ENCODE data around the gene RNF181. TPM values are rescaled to one million over a fixed set of nuclear protein-coding genes. Genes with fewer than 3 reads are reported as not detected.

Gene RNF181
- total RNA-seq, 2 donors from 2014 or later: 86.0 to 106 TPM

DNA sequence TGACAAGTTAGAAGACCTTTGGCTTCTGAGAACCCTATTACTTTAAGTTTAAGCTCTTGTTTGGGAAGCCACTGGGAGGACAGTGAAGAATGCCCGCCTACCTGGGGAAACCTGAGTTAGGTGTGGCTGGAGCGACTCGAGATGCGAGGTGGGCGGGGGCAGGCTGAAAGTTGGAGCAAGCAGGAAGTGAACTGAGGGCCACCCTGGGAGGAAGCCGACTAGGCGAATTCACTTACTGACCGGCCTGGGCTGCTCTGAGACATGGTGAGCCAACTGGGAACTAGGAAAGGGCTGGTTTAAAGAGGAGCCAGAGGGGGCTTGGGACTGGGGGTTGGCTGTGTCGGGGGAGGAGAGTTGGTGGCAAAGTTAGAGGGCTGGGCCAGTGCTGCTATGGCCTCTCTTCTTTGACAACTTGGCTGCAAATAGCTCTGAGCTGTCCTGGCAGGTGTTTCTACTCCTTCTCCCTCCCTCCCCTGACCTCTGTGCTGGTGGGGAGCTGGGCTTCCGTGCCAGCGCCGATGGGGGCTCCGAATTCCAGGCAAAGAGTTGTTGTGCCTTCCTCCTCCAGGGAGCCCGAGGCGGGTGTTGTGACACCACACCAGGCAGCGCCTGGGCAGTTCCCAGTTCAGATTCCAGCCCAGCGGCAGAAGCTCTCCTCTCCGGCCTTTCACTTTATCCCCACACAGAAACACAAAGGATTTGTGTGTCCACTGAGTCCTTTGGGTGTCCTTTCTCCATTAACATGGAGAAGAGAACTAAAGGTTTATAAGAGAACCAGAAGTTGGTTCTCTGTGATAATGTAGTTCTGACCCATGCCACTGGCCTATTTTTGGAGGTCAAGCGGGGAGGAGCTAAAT, 17.9 kb upstream of the RNF181 start, which contains the start of gene VAMP8:
Gene VAMP8 (plus strand): TSS at position 201 of the 857 bp plus-strand sequence. CDS start 61 bp downstream, at position 262.
- Histone ChIP-seq H3K27me3 (no peaks in the 10 kb centered on the region), H3K27ac (peak within 1 kb of the TSS; percentile 77), H3K9ac (ENCODE audit: low read depth in 2 of 2, low read length in 2 of 2) (peak within 1 kb of the TSS; percentile 70 to 90), H3K4me3 (peak within 1 kb of the TSS; percentile 56), H3K9me3 (no peaks in the 10 kb centered on the region), H3K4me1 (peaks cover 10% of the 10 kb centered on the region), H3K36me3 (no peaks in the 10 kb centered on the region)
- intact Hi-C loops (cut with DNase I): no loop called here
- no peak for TF ChIP-seq CTCF (IDR thresholded peaks at IDR 0.05)
- peak; percentile 93 for DNase-seq

- Histone ChIP-seq H3K27ac (peak overlapping the region; percentile 77), H3K9me3 (no peaks in the 10 kb centered on the region), H3K4me1 (peaks cover 10% of the 10 kb centered on the region), H3K27me3 (no peaks in the 10 kb centered on the region), H3K36me3 (no peaks in the 10 kb centered on the region), H3K4me3 (peak overlapping the region; percentile 56), H3K9ac (ENCODE audit: low read depth in 2 of 2, low read length in 2 of 2) (peak overlapping the region; percentile 70 to 90)
- no peak for TF ChIP-seq CTCF (IDR thresholded peaks at IDR 0.05)
- DNase-seq: peak; percentile 61
- intact Hi-C loops (cut with DNase I): no loop called here
These were observed 17.0 kb upstream of the RNF181 start for GRCh38 chr2:85578243-85579180.

DNA sequence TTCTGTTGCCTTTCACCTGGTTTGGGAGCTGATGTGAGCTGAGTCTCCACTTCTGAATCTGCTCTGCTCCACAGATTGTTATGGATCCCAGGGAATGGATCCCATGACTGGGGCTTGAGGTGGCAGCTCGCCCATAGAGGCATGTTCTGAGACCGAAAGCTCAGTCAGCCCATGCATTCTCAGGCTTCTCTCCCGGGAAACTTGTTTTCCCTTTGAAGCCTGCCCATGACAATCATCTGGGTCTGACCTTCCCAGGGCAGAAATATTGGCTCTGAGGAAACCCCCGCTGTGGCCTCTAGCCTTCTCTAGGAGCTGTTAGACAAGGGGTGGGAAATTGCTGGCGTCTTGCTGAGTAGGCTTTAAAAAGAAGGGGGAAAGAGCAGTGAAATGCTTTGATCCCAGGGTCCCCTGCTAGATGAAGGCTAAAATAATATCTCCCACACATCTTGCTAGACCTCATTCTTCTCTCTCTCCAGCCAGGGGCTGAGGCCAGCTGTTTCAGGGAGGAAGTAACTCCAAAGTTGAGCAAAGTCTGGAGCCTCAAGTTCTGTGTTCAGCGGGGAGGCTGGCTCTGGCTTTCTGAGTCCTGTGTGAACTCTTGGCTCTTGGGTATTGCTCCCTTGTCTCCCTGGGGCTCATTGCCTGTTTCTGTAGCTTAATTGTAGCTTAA, 16.1 kb upstream of the RNF181 start:
- peak overlapping the region in 1 of 2 donors; percentile 90 for H3K9ac ChIP-seq (ENCODE audit: low read depth in 2 of 2, low read length in 2 of 2)
- H3K4me1 ChIP-seq: peaks cover 10% of the 10 kb centered on the region
- H3K9me3 ChIP-seq: no peaks in the 10 kb centered on the region
- peak overlapping the region; percentile 77 for H3K27ac ChIP-seq
- DNase-seq: no peak
- no peaks in the 10 kb centered on the region for H3K36me3 ChIP-seq
- intact Hi-C loops (cut with DNase I): no loop called here
- H3K27me3 ChIP-seq: no peaks in the 10 kb centered on the region
- peak overlapping the region; percentile 56 for H3K4me3 ChIP-seq
- TF ChIP-seq CTCF (IDR thresholded peaks at IDR 0.05): no peak

DNA sequence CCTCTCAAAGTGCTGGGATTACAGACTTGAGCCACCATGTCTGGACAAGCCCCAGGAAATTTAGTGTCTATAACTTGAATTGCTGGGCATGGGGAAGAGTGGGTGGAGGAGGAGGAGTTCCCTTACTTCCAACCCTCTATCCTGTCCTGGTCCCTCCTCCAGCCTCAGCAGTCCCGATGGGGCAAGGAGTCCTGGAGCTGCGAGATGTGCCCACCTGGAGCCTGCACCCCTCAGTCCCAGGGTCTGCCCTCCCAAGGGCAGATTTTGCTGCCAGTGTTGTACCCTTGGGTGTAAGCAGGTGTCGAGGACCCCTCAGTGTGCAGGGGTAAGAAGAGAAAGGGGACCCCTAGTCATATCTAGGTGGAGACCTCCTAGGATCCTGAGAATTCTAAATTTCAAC, 15.3 kb upstream of the RNF181 start:
- intact Hi-C loops (cut with DNase I): no loop called here
- TF ChIP-seq CTCF (IDR thresholded peaks at IDR 0.05): no peak
- H3K27me3 ChIP-seq: no peaks in the 10 kb centered on the region
- no peak overlapping the region for H3K4me3 ChIP-seq
- no peak for DNase-seq
- no peak overlapping the region for H3K27ac ChIP-seq
- no peak overlapping the region for H3K9ac ChIP-seq (ENCODE audit: low read depth in 2 of 2, low read length in 2 of 2)
- H3K4me1 ChIP-seq: peaks cover 15% of the 10 kb centered on the region
- H3K9me3 ChIP-seq: no peaks in the 10 kb centered on the region
- no peaks in the 10 kb centered on the region for H3K36me3 ChIP-seq

DNA sequence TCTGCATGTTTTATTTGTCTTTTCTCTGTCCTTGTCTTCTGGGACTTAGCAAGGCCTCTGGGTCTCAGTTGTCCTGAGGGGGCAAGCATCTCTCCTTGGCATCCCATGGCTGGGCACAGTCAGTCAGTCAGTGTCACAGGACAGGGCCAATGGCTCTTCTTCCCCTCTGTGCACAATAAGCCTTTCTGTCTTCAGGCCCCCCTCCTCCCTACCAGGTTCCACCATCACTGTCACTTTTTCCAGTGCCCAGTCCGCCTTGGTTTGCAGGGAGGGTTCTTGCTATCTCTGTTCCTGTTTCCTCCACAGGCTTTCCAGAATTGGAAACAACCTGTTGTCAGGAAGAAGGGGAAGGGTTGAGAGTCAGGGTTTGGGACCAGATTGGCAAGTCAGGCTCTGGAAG, 13.1 kb upstream of the RNF181 start:
- Histone ChIP-seq H3K4me3 (no peak overlapping the region), H3K27ac (no peak overlapping the region), H3K27me3 (no peaks in the 10 kb centered on the region), H3K9ac (ENCODE audit: low read depth in 2 of 2, low read length in 2 of 2) (no peak overlapping the region), H3K4me1 (peaks cover 18% of the 10 kb centered on the region), H3K9me3 (no peaks in the 10 kb centered on the region), H3K36me3 (no peaks in the 10 kb centered on the region)
- TF ChIP-seq CTCF (IDR thresholded peaks at IDR 0.05): no peak
- no peak for DNase-seq
- intact Hi-C loops (cut with DNase I): no loop called here
